IMR-90 (cell line): ENCODE measurements around the gene EIF1. TPM values are rescaled to one million over a fixed set of nuclear protein-coding genes. Genes with fewer than 3 reads are reported as not detected.

Experiments
- ATAC-seq: fragments of 200-7000 bp; cut with Tn5 transposase; 2 replicates; pipeline ENCODE4 v1.9.1; 2020; ENCODE audit warnings: low read depth, mild to moderate bottlenecking, moderate library complexity
- BruUV-seq: library from RNA; stranded (reverse); fragments of 400-500 nt; replicated peaks from 2 replicates; lab custom pipeline; 2021; lab: Mats Ljungman, UMichigan
- CTCF ChIA-PET: fragments of 300-600 bp; formaldehyde crosslinking; extraction: SDS; loops from one replicate; lab custom pipeline; 2021; ENCODE audit warnings: antibody characterized with exemption; lab: Yijun Ruan, JAX
- POLR2A ChIA-PET: fragments of 300-600 bp; sonication (Branson Sonifier 250); formaldehyde crosslinking; loops from one replicate; lab custom pipeline; 2022; ENCODE audit warnings: antibody characterized with exemption; ENCODE audit not compliant: unreplicated experiment; lab: Charles Lee
- DNase-seq: peaks from one replicate; pipeline ENCODE4 v3.0.0; 2013
- H2AFZ ChIP-seq: replicated peaks from 2 replicates; pipeline ENCODE3; 2013; ENCODE audit warnings: low read length, mild to moderate bottlenecking; ENCODE audit not compliant: poor library complexity
- H2AK5ac ChIP-seq: 2 replicates; pipeline ENCODE4 v1.6.1; 2013; ENCODE audit warnings: low read depth, low read length, inconsistent platforms
- H2AK9ac ChIP-seq: replicated peaks from 2 replicates; pipeline ENCODE3; 2013; ENCODE audit warnings: mild to moderate bottlenecking, low read depth, low read length, moderate library complexity; ENCODE audit not compliant: poor library complexity
- H2BK120ac ChIP-seq: 2 replicates; pipeline ENCODE4 v1.6.1; 2013; ENCODE audit warnings: low read depth, low read length, inconsistent platforms
- H2BK15ac ChIP-seq: 3 replicates; pipeline ENCODE4 v1.6.1; 2013; ENCODE audit warnings: low read depth, low read length, inconsistent platforms
- H2BK20ac ChIP-seq: 2 replicates; pipeline ENCODE4 v1.6.1; 2013; ENCODE audit warnings: low read depth, mild to moderate bottlenecking, inconsistent platforms, low read length, moderate library complexity
- H2BK5ac ChIP-seq: 2 replicates; pipeline ENCODE4 v1.6.1; 2013; ENCODE audit warnings: mild to moderate bottlenecking, low read depth, low read length, inconsistent platforms; ENCODE audit not compliant: poor library complexity, severe bottlenecking
- H3K14ac ChIP-seq: replicated peaks from 2 replicates; pipeline ENCODE4 v1.6.1; 2013; ENCODE audit warnings: low read depth, low read length, inconsistent platforms
- H3K18ac ChIP-seq: 2 replicates; pipeline ENCODE4 v1.6.1; 2013; ENCODE audit warnings: low read depth, low read length, control low read depth
- H3K23ac ChIP-seq: 2 replicates; pipeline ENCODE4 v1.6.1; 2013; ENCODE audit warnings: low read depth, low read length, inconsistent platforms
- H3K27ac ChIP-seq: 2 replicates; pipeline ENCODE4 v1.5.1; 2013; ENCODE audit warnings: mild to moderate bottlenecking, control low read depth, low read length; ENCODE audit not compliant: insufficient read depth
- H3K27me3 ChIP-seq: 2 replicates; pipeline ENCODE4 v1.6.1; 2013; ENCODE audit warnings: low read length; ENCODE audit not compliant: control insufficient read depth, insufficient read depth
- H3K36me3 ChIP-seq: 2 replicates; pipeline ENCODE4 v1.6.1; 2013; ENCODE audit warnings: low read length, mixed read lengths; ENCODE audit not compliant: control insufficient read depth, insufficient read depth
- H3K4ac ChIP-seq: 2 replicates; pipeline ENCODE4 v1.6.1; 2013; ENCODE audit warnings: low read depth, low read length, inconsistent platforms
- H3K4me1 ChIP-seq: 2 replicates; pipeline ENCODE4 v1.6.1; 2013; ENCODE audit warnings: low read length, mixed read lengths; ENCODE audit not compliant: control insufficient read depth, insufficient read depth
- H3K4me2 ChIP-seq: 2 replicates; pipeline ENCODE4 v1.6.1; 2013; ENCODE audit warnings: low read depth, mild to moderate bottlenecking, control low read depth, low read length, moderate library complexity
- H3K4me3 ChIP-seq: 2 replicates; pipeline ENCODE4 v1.5.1; 2013; ENCODE audit warnings: low read depth, mild to moderate bottlenecking, control low read depth, low read length, moderate library complexity; ENCODE audit not compliant: insufficient read depth
- H3K56ac ChIP-seq: 2 replicates; pipeline ENCODE4 v1.6.1; 2013; ENCODE audit warnings: low read length, inconsistent platforms; ENCODE audit not compliant: insufficient read depth; ENCODE audit errors: extremely low read depth
- H3K79me1 ChIP-seq, 2 experiments: 2 replicates each; pipeline ENCODE4 v1.6.1; 2013; ENCODE audit warnings: low read length in 2 of 2, inconsistent platforms in 1 of 2, low read depth in 1 of 2
- H3K9ac ChIP-seq: 2 replicates; pipeline ENCODE4 v1.6.1; 2013; ENCODE audit warnings: low read depth, low read length, control low read depth
- H3K9me1 ChIP-seq: 2 replicates; pipeline ENCODE4 v1.6.1; 2013; ENCODE audit warnings: low read length, inconsistent platforms; ENCODE audit not compliant: insufficient read depth
- H3K9me3 ChIP-seq: 2 replicates; pipeline ENCODE4 v1.6.1; 2013; ENCODE audit warnings: low read length; ENCODE audit not compliant: control insufficient read depth, insufficient read depth
- H4K20me1 ChIP-seq: 2 replicates; pipeline ENCODE4 v1.6.1; 2013; ENCODE audit warnings: low read length, inconsistent platforms; ENCODE audit not compliant: insufficient read depth
- H4K5ac ChIP-seq: 2 replicates; pipeline ENCODE4 v1.6.1; 2013; ENCODE audit warnings: mild to moderate bottlenecking, low read depth, low read length, control low read depth
- H4K8ac ChIP-seq, 2 experiments: 2 replicates each; pipeline ENCODE4 v1.6.1; 2013; ENCODE audit warnings: low read depth in 2 of 2, low read length in 2 of 2, control low read depth in 1 of 2, inconsistent platforms in 1 of 2
- H4K91ac ChIP-seq: 2 replicates; pipeline ENCODE4 v1.6.1; 2013; ENCODE audit warnings: low read depth, low read length, inconsistent platforms; ENCODE audit not compliant: insufficient read depth
- FOS ChIP-seq: fragments of 150-350 bp; IDR thresholded peaks from 2 replicates; pipeline ENCODE4 v1.6.1; 2016; ENCODE audit warnings: low read depth, low read length
- MAFK ChIP-seq: IDR thresholded peaks from 2 replicates; pipeline ENCODE4 v1.6.1; 2012; ENCODE audit warnings: low read depth, low read length, improper control_type of control experiment
- NFE2L2 ChIP-seq: fragments of 150-350 bp; IDR thresholded peaks from 2 replicates; pipeline ENCODE4 v1.6.1; 2016; ENCODE audit warnings: low read depth, mild to moderate bottlenecking, low read length
- RFX5 ChIP-seq: IDR thresholded peaks from 2 replicates; pipeline ENCODE4 v1.8.0; 2012; ENCODE audit warnings: low read depth, mild to moderate bottlenecking, low read length, moderate library complexity
- WGBS, 2 experiments: methylation state at CpG; one replicate each; pipeline versions ENCODE4 v1.1.5 to v1.1.7; 2013; ENCODE audit warnings: missing lambda C conversion rate in 2 of 2; ENCODE audit not compliant: insufficient read length in 1 of 2; ENCODE audit errors: extremely low coverage in 2 of 2; 5-methylcytosine and 5-hydroxymethylcytosine counted together
- dilution Hi-C: fragments of 300-500 bp; cut with HindIII; formaldehyde crosslinking; loops from one replicate; pipeline ENCODE4 v1.14.3; 2018; ENCODE audit warnings: low sequenced_read_pairs; ENCODE audit not compliant: unreplicated experiment
- in situ Hi-C: fragments of 300-500 bp; cut with MboI; formaldehyde crosslinking; loops from 3 replicates; pipeline ENCODE4 v1.14.3; 2019; ENCODE audit warnings: low sequenced_read_pairs, inconsistent platforms, mixed read lengths
- intact Hi-C: fragments of 100-400 bp; cut with micrococcal nuclease; formaldehyde crosslinking; loops from 2 replicates; pipeline ENCODE4 v1.10.0; 2022
- polyA plus RNA-seq, 3 experiments: library from polyadenylated mRNA; depleted of rRNA; stranded (reverse); fragments of >200 nt; gene quantifications; 2 replicates each; pipeline ENCODE4 v1.2.3, GENCODE V29; 2012; ENCODE audit warnings: low replicate concordance in 1 of 3
- total RNA-seq: library from RNA; depleted of rRNA; stranded (reverse); fragments of >200 nt; gene quantifications from 2 replicates; pipeline ENCODE4 v1.2.3, GENCODE V29; 2012
- TF ChIP-seq, protein P1 (sequence below): fragments of 150-350 bp; IDR thresholded peaks from 2 replicates; pipeline ENCODE4 v1.6.1; 2016; ENCODE audit warnings: low read depth, mild to moderate bottlenecking, low read length, moderate library complexity, borderline replicate concordance

Gene EIF1
- total and polyA plus RNA-seq, 2 of the 4 experiments (the other 2 are of a cell fraction) = 89.4 to 381 TPM

DNA sequence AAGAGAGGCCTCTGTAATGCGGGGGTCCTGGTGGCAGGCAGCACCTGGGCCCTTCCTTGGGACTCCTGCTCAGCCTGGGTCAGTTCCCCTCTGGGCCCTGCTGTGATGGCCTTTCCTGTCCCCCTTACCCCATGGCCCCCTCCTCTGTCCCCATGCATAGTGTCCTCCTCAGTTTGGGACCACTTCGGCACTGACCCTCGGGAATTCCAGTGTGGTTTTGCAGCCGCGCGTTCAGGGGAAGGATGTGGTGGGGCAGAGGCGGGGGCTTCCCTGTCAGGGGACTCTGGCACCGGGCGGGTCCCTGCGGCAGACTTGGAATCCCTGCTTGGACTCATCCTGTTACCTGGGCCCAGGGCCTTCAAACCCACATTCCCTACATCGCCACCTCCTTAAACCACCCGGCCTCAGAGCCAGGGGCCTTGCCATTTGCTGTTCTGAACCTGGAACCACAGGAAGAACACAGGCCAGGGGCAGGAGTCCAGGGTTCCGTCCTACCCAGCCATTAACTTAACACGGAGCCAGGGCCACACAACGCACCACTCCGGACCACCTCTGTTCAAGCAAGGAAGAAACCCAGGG, 31.4 kb upstream of the EIF1 start:
- in situ Hi-C loops = loop anchor here (25.0 kb wide), 1 partner anchor 1295 kb away; the partner anchor contains the start of gene GJD3
- dilution Hi-C loops = no loop called here
- POLR2A ChIA-PET = no interaction called here

More for the DNA sequence above, 31.4 kb upstream of the EIF1 start:
- Histone ChIP-seq H3K14ac (no peak overlapping the region), H4K8ac (no peak overlapping the region), H2BK15ac (no peak overlapping the region), H2BK120ac (no peak overlapping the region), H3K4me2 (no peak overlapping the region), H3K4ac (no peak overlapping the region), H2AK5ac (no peak overlapping the region), H3K79me1 (no peaks in the 10 kb centered on the region), H4K20me1 (no peaks in the 10 kb centered on the region), H3K18ac (no peak overlapping the region), H3K27ac (no peak overlapping the region), H2AFZ (no peak overlapping the region), H4K91ac (no peak overlapping the region), H3K4me3 (no peak overlapping the region), H2AK9ac (no peak overlapping the region), H3K36me3 (no peaks in the 10 kb centered on the region), H3K23ac (no peak overlapping the region), H3K9me3 (no peaks in the 10 kb centered on the region), H3K27me3 (peaks cover 3% of the 10 kb centered on the region; the same call in 1 of the 2 replicates), H2BK20ac (no peak overlapping the region), H4K5ac (no peak overlapping the region), H3K9ac (no peak overlapping the region), H3K9me1 (no peaks in the 10 kb centered on the region), H2BK5ac (no peak overlapping the region), H3K56ac (no peak overlapping the region), H3K4me1 (no peaks in the 10 kb centered on the region)
- intact Hi-C loops = no loop called here
- TF ChIP-seq RFX5 (no peak), MAFK (no peak), FOS (no peak), NFE2L2 (no peak)
- TF ChIP-seq, protein P1, sequence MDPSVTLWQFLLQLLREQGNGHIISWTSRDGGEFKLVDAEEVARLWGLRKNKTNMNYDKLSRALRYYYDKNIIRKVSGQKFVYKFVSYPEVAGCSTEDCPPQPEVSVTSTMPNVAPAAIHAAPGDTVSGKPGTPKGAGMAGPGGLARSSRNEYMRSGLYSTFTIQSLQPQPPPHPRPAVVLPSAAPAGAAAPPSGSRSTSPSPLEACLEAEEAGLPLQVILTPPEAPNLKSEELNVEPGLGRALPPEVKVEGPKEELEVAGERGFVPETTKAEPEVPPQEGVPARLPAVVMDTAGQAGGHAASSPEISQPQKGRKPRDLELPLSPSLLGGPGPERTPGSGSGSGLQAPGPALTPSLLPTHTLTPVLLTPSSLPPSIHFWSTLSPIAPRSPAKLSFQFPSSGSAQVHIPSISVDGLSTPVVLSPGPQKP = no peak
- BruUV-seq = no TSS peak
- DNase-seq (no peak), ATAC-seq (no peak)
- WGBS, 2 experiments = 74% methylated on average over 3 of the region's 16 CpGs; no CpG with 5 or more reads in 1 of the 2 experiments
- CTCF ChIA-PET = no interaction called here
